GM21526 (cell line): ENCODE data around the gene USP48.
"Not testable (repeated sequence)": the region's sequence is repeated elsewhere in the genome, so short reads cannot be mapped to it uniquely, and the experiment has no call there.

Source experiments
- ATAC-seq: cut with Tn5 transposase; IDR thresholded peaks from one replicate; pipeline ENCODE4 v1.9.1; 2021; ENCODE audit warnings: moderate library complexity; ENCODE audit not compliant: unreplicated experiment, low FRiP score

USP48 gene

DNA sequence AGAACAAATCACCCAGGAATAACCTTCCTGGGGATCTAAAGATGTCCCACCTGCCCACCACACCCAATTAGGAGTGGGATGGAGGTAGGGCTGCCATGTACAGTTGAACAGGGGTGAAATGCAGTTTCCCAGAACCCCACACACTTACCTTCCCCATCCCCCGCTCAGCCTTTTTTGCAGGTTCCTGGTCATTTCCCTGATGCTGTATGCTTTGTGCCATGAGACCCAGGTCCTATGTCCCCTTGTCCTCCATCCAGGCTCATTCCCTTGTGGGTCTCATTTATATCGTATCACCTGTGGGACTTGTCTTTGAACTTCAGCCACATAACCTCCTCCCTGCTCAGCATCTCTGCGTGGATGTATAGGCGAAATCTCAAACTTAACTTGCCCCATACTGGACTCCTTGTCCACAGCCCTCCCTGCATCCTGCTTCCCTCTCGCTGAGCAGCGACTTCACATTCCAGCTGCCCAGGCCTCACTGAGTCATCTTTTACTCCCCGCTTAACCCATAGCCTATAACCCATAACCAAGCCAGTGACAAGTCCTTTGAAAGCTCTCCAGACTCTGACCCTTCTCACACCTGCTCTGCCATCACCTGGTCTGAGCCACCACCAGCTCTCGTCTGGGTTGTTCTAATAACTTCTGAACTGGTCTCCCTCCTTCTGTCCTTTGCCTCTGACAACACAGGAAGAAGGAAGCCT is 33.8 kb upstream of the USP48 start:
- no peak for ATAC-seq

GRCh38 chr1:21815724-21816321 is 32.9 kb upstream of the USP48 start:
- no peak for ATAC-seq

GRCh38 chr1:21814981-21815582 is 32.1 kb upstream of the USP48 start:
- peak; percentile 20 for ATAC-seq

- peak; percentile 46 for ATAC-seq
These were observed 31.4 kb upstream of the USP48 start for GRCh38 chr1:21814241-21814918.

DNA sequence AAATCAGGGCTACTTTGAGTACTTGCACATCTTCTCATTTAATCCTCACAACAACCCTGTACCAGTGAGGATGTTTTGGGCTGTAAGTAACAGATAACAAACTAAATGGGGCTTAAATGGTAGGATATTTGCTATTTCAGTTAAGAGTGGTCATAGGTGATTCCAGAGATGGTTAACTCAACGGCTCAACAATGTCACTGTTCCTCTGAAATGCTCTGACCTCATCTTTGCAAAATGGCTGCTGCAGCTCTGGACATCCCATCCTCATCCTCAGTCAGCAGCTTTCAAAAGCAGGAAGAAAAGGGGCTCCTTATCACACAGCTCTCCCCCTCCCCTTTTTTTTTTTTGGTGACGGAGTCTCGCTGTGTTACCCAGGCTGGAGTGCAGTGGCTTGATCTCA is 30.6 kb upstream of the USP48 start:
- ATAC-seq, result no peak

DNA sequence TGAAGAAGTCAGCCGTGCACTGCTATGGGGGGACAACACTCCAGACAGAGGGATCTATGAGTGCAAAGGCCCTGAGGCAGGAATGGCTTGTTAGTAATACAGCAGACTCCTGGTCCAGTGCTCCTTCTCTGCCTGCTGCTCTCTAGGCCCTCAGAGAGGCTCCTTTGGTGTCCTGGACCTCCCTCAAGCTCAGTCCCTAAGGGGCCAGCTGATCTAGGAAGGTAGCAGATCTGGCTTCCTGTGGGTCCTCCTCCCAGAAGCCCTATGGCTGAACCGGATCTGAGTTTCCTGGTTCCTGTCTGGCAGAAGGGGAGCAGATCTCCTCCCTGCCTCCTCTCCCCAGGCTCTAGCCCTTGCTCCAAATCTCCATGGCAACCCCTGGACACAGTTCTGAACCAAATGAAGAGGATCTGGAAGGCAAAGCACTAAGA is 28.9 kb upstream of the USP48 start, which contains the start of gene LDLRAD2:
LDLRAD2 (plus strand) TSS at position 391 of the 431 bp plus-strand sequence. CDS start 187 bp downstream, outside the sequence.
- ATAC-seq, result no peak

GRCh38 chr1:21804536-21804935 is 21.6 kb upstream of the USP48 start:
- ATAC-seq, result no peak

GRCh38 chr1:21801100-21801499 is 18.2 kb upstream of the USP48 start:
- ATAC-seq, result no peak

- ATAC-seq, result no peak
These were observed 16.8 kb upstream of the USP48 start for GRCh38 chr1:21799730-21800129.

DNA sequence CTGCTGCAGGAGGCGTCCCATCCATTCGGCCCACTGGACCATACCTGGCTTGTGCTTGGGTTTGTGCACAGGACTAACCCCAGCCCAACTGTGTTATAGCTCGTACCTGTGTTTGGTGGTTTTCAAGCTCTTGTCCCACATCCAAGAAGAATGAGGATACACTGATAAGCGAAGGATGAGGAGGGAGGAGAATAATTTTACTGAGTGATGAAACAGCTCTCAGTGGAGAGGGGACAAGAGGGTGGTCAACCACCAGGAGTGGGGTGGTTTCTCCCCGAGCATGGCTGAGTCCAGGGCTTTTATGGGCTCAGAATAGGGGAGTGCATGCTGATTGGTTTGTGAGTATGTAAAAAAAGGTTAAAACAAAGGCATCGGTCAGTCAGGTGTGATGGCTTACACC is 12.1 kb upstream of the USP48 start:
- ATAC-seq, result no peak

GRCh38 chr1:21794656-21795055 is 11.7 kb upstream of the USP48 start:
- ATAC-seq, result no peak

GRCh38 chr1:21793104-21793503 is 10.2 kb upstream of the USP48 start:
- no peak for ATAC-seq

DNA sequence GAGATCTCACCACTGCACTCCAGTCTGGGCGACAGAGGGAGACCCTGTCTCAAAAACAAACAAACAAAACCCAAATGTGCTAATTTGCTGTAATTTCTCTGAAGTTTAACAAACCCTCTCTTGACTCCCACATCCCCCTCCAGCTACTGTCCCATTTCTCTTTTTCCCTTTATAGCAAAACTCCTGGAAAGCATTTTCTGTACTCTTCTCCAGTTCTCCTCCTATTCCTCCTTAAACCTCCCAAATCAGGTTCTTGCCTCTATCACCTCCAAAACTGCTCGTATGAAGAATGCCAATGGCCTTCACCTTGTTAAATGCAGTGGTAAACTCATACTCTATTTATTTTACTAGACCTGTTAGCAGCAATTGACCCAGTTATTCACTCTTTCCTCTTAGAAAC is 3.7 kb upstream of the USP48 start:
- no peak for ATAC-seq

DNA sequence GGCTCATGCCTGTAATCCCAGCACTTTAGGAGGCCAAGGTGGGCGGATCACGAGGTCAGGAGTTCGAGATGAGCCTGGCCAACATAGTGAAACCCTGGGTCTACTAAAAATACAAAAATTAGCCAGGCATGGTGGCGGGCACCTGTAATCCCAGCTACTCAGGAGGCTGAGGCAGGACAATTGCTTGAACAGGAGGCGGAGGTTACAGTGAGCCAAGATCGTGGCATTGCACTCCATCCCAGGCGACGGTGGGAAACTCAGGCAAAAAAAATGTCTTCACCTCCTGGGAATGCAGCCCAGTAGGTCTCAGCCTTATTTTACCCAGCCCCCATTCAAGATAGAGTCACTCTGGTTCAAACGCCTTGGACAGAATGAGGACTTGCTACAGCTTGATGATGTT is 2.8 kb upstream of the USP48 start:
- ATAC-seq, result not testable (repeated sequence)

DNA sequence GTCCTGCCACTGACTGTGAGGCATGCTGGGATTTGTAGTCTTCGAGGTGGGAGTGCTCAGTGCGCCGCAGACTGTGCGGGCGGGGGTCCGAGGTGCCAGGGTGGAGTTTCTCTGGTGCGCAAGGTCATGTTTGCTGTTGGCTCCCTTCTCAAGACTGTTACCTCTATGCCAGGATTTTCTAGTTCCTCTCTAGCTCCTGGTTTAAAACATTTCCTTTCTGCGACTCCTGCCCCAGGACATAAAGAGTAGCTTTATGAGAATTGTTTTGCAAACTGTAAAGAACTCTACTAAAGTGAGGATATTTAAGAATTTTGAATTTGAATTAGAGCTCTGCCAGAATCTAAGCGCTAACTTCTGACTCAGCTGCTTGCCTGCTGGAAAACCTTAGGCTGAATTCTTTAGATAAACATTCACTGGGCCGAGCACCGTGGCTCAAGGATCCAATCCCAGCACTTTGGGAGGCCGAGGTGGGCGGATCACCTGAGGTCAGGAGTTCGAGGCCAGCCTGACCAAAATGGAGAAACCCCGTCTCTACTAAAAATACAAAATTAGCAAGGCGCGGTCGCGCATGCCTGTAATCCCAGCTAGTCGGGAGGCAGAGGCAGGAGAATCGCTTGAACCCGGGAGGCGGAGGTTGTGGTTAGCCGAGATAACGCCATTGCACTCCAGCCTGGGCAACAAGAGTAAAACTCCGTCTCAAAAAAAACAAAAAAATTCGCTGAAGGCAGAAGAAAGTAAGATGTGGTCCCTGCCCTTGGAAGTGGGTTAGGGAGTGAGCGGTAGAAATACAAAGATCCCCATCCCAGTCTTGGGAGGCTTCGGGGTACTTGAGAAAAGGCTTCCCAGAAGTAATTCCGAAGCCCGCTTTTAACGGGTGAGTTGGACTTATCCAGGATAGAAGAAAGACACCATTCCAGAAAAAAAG is 992 bp upstream of the USP48 start:
- peak; percentile 55 for ATAC-seq

- ATAC-seq, result peak; percentile 16
These were observed 541 bp downstream of the USP48 start for GRCh38 chr1:21782349-21782867.

DNA sequence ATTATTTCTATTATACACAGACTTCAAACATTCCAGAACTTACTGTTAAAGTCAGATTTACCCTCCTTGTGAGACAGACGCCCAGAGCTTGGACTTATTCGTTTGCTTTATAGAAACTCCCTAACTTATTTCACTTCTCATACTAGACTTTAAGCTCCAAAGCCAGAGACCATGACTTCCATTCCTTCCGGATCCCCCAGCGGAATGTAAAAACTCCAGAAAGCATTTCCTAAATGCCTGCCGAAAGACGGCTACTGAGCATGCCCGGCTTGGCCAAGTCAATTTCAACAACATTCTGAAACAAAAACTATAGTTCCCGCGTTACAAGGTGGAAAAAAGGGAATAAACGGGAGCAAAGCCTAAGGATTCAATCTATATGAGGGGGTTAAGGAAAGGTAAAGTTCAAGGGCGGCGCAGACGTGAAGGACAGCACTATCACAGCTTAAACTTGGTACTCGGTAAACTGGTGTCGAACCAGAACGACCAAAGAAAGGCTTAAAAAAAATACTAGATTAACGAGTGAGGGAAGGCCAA is 1.1 kb downstream of the USP48 start:
- ATAC-seq, result peak; percentile 18

DNA sequence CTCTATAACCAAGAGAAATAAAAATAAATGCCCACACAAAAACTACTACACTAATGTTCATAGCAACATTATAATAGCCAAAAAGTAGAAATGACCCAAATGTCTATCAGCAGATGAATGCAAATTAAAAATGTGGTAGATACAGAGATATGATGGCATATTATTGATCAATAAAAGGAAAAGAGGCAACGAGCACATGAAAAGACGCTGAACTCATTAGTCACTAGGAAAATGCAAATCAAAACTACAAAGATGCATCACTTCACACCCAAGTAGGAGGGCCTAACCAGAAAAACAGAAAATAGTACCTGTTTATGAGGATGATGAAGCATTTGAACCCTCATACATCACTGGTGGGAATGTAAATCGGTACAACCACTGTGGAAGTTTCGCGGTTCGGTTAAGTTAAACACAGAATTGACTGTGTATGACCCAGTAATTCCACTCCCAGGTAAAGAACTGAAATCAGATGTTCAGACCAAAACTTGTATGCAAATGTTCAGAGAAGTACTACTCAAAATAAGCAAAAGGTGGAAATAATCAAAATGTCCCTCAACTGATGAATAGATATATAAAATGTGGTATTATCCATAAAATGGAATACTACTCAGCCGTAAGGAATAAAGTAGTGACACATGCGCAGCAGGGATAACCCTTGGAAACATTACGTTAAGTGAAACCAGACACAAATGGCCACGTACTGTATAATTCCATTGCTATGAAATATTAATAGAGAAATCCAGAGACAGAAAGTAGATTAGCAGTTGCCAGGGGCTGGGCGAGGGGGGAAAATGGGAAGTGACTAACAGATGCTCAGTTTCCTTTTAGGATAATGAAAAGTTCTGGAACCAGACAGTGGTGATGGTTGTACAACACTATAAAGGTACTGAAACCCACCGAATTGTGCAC is 3.1 kb downstream of the USP48 start:
- ATAC-seq, result no peak

DNA sequence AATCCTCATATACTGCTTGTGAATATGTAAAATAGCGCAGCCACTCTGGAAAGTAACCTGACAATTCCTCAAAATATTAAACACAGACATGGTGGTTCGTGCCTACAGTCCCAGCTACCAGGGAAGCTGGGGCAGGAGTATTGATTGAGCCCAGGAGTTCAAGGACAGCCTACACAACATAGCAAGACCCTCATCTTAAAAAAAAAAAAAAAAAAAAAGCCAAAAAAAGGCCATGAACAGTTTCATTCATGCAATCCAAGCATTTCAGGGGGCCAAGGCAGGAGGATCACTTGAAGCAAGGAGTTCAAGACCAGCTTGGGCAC is 4.6 kb downstream of the USP48 start:
- no peak for ATAC-seq
